Caco-2 (cell line): ENCODE data around the gene ODAD2. TPM values are rescaled to one million over a fixed set of nuclear protein-coding genes. Genes with fewer than 3 reads are reported as not detected.

Experiments
- BruUV-seq: library from RNA; stranded (reverse); fragments of 400-500 nt; replicated peaks from 2 replicates; lab custom pipeline; 2021; lab: Mats Ljungman, UMichigan
- CTCF ChIA-PET: fragments of 300-600 bp; sonication (Branson Sonifier 250); formaldehyde crosslinking; loops from one replicate; lab custom pipeline; 2022; ENCODE audit warnings: antibody characterized with exemption; lab: Charles Lee
- POLR2A ChIA-PET: fragments of 300-600 bp; sonication (Branson Sonifier 250); formaldehyde crosslinking; loops from one replicate; lab custom pipeline; 2022; ENCODE audit warnings: antibody characterized with exemption; lab: Charles Lee
- DNase-seq, 2 experiments: peaks; one replicate each; pipeline versions ENCODE4 v3.0.0 to v3.0.0-alpha.2; 2020 to 2022
- H3K27me3 ChIP-seq: replicated peaks from 2 replicates; pipeline ENCODE4 v1.6.0; 2011; ENCODE audit warnings: low read length; ENCODE audit not compliant: control insufficient read depth, insufficient read depth
- H3K36me3 ChIP-seq: 2 replicates; pipeline ENCODE4 v1.5.1; 2011; ENCODE audit warnings: low read length; ENCODE audit not compliant: control insufficient read depth, insufficient read depth
- H3K4me1 ChIP-seq: fragments of 250-450 bp; sonication (Bioruptor Pico); 2 replicates; pipeline ENCODE4 v1.5.1; 2020; ENCODE audit warnings: mild to moderate bottlenecking
- H3K4me3 ChIP-seq: 2 replicates; pipeline ENCODE4 v1.5.1; 2011; ENCODE audit warnings: low read depth, mild to moderate bottlenecking, control low read depth, low read length
- H3K9me3 ChIP-seq: fragments of 250-450 bp; sonication (Bioruptor Pico); 2 replicates; pipeline ENCODE4 v1.5.1; 2020; ENCODE audit warnings: mild to moderate bottlenecking, moderate library complexity
- H3K27ac Mint-ChIP-seq: one replicate; pipeline ENCODE4 v1.8.0; 2022; ENCODE audit warnings: mixed read lengths; ENCODE audit not compliant: unreplicated experiment
- H3K27me3 Mint-ChIP-seq: one replicate; pipeline ENCODE4 v1.8.0; 2022; ENCODE audit warnings: mixed read lengths; ENCODE audit not compliant: insufficient read depth, unreplicated experiment
- H3K36me3 Mint-ChIP-seq: one replicate; pipeline ENCODE4 v1.8.0; 2022; ENCODE audit warnings: mild to moderate bottlenecking, mixed read lengths; ENCODE audit not compliant: insufficient read depth, unreplicated experiment
- H3K4me1 Mint-ChIP-seq: one replicate; pipeline ENCODE4 v1.8.0; 2022; ENCODE audit warnings: low read depth, mixed read lengths; ENCODE audit not compliant: unreplicated experiment
- H3K4me3 Mint-ChIP-seq: one replicate; pipeline ENCODE4 v1.8.0; 2022; ENCODE audit warnings: mild to moderate bottlenecking, moderate library complexity, mixed read lengths; ENCODE audit not compliant: unreplicated experiment
- H3K9me3 Mint-ChIP-seq: one replicate; pipeline ENCODE4 v1.8.0; 2022; ENCODE audit warnings: mixed read lengths; ENCODE audit not compliant: unreplicated experiment
- intact Hi-C: fragments of 100-400 bp; cut with micrococcal nuclease; formaldehyde crosslinking; loops from one replicate; pipeline ENCODE4 v1.10.0; 2022; ENCODE audit not compliant: unreplicated experiment
- total RNA-seq: library from RNA; stranded (reverse); gene quantifications from 2 replicates; pipeline ENCODE4 v1.2.3, GENCODE V29; 2022
- TF ChIP-seq, protein P1 (sequence below), 2 experiments: fragments of 200-600 bp in 1 of 2; IDR thresholded peaks; 1 replicate in 1 of 2; 2 replicates in 1 of 2; pipeline versions ENCODE4 v1.5.1 to v1.8.0; 2011 to 2022; ENCODE audit warnings: antibody characterized with exemption in 1 of 2, control low read depth in 1 of 2, inconsistent platforms in 1 of 2, low read depth in 1 of 2, low read length in 1 of 2, mild to moderate bottlenecking in 1 of 2, moderate library complexity in 1 of 2; ENCODE audit not compliant: insufficient read depth in 1 of 2, severe bottlenecking in 1 of 2, unreplicated experiment in 1 of 2

The ODAD2 gene
- total RNA-seq, 1 experiment from 2014 or later, result not detected

DNA sequence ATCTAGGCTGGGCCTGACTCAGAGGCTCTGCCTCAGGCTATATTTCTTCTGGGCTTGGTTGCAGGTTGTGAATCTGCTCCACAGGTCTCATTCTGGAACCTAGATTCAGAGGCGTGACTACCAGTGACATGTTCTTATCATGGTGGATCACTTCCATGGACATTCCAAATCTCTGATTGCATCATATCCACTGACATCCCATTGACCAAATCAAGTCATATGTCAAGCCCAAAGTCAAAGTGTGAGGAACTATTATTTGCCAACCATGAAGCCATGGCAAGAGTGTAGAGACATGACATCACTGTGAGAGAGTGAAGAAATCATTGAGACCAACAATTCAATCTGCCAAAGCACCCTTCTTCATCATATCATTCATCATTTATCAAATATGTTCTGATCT is 11.9 kb upstream of the ODAD2 start:
- ChIA-PET CTCF (no interaction called here), POLR2A (no interaction called here)
- BruUV-seq, result no TSS peak
- Mint-ChIP-seq H3K27me3 (peaks cover 28% of the 10 kb centered on the region), H3K9me3 (no peaks in the 10 kb centered on the region), H3K4me3 (no peak overlapping the region), H3K27ac (no peak overlapping the region), H3K36me3 (no peaks in the 10 kb centered on the region), H3K4me1 (no peaks in the 10 kb centered on the region)
- Histone ChIP-seq H3K4me3 (no peak overlapping the region), H3K4me1 (no peaks in the 10 kb centered on the region), H3K36me3 (no peaks in the 10 kb centered on the region), H3K9me3 (no peaks in the 10 kb centered on the region), H3K27me3 (no peaks in the 10 kb centered on the region)
- TF ChIP-seq, protein P1, sequence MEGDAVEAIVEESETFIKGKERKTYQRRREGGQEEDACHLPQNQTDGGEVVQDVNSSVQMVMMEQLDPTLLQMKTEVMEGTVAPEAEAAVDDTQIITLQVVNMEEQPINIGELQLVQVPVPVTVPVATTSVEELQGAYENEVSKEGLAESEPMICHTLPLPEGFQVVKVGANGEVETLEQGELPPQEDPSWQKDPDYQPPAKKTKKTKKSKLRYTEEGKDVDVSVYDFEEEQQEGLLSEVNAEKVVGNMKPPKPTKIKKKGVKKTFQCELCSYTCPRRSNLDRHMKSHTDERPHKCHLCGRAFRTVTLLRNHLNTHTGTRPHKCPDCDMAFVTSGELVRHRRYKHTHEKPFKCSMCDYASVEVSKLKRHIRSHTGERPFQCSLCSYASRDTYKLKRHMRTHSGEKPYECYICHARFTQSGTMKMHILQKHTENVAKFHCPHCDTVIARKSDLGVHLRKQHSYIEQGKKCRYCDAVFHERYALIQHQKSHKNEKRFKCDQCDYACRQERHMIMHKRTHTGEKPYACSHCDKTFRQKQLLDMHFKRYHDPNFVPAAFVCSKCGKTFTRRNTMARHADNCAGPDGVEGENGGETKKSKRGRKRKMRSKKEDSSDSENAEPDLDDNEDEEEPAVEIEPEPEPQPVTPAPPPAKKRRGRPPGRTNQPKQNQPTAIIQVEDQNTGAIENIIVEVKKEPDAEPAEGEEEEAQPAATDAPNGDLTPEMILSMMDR (IDR thresholded peaks at IDR 0.05; ENCODE audit: insufficient read depth in 1 of 2, low read depth in 1 of 2, low read length in 1 of 2, severe bottlenecking in 1 of 2, unreplicated experiment in 1 of 2), result no peak
- no peak for DNase-seq
- intact Hi-C loops, result no loop called here

DNA sequence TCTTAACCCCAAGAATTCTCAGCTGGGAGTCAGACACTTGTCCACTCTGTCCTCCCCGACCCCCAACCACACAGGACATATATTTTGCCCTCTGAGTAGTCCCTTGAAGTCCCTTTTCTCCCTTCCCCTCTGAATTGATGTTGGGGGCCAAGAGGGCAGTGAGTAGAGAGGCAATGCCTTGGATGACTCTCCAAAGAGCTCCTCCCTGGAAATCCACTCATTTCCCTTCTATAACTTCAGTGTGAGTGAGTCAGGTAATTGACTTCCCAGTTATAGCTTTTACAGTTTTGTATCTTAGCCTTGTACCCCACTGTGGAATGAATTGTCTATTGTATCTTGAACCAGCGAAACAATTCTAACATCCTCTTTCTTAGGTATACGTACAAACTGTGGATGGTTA is 9.2 kb upstream of the ODAD2 start:
- Histone ChIP-seq H3K9me3 (no peaks in the 10 kb centered on the region), H3K27me3 (no peaks in the 10 kb centered on the region), H3K4me1 (no peaks in the 10 kb centered on the region), H3K36me3 (no peaks in the 10 kb centered on the region), H3K4me3 (no peak overlapping the region)
- Mint-ChIP-seq H3K36me3 (no peaks in the 10 kb centered on the region), H3K27me3 (peaks cover 27% of the 10 kb centered on the region), H3K4me1 (no peaks in the 10 kb centered on the region), H3K27ac (no peak overlapping the region), H3K4me3 (no peak overlapping the region), H3K9me3 (no peaks in the 10 kb centered on the region)
- ChIA-PET POLR2A (no interaction called here), CTCF (no interaction called here)
- no peak for DNase-seq
- no TSS peak for BruUV-seq
- intact Hi-C loops, result no loop called here
- TF ChIP-seq, protein P1 (IDR thresholded peaks at IDR 0.05; ENCODE audit: insufficient read depth in 1 of 2, low read depth in 1 of 2, low read length in 1 of 2, severe bottlenecking in 1 of 2, unreplicated experiment in 1 of 2), result no peak

DNA sequence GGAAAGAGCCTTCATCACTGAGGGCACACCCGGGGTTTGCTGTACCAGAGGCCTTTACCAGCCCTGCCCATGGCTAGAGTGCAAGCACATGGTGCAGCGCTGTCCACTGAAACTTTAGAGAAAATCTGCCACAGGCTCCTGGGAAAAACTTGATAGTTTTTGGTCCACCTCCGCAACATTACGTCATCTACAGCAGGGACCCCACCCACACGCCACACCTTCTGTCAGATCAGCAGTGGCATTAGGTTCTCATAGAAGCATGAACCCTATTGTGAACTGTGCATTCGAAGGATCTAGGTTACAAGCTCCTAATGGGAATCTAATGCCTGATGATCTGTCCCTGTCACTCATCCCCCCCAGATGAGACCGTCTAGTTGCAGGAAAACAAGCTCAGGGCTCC is 2.5 kb upstream of the ODAD2 start:
- CTCF ChIA-PET, result interaction anchor here (0.5 kb wide), 1 partner anchor 182 kb away, joined by 5 read pairs; no protein-coding TSS in a partner anchor
- Mint-ChIP-seq H3K4me1 (peaks cover 9% of the 10 kb centered on the region), H3K9me3 (peaks cover 9% of the 10 kb centered on the region), H3K4me3 (no peak overlapping the region), H3K36me3 (peaks cover 8% of the 10 kb centered on the region), H3K27ac (no peak overlapping the region), H3K27me3 (peaks cover 28% of the 10 kb centered on the region)
- no peaks in the 10 kb centered on the region for H3K36me3 ChIP-seq
- POLR2A ChIA-PET, result no interaction called here
- H3K4me3 ChIP-seq, result no peak overlapping the region
- no peaks in the 10 kb centered on the region for H3K4me1 ChIP-seq
- BruUV-seq, result no TSS peak
- intact Hi-C loops, result no loop called here
- TF ChIP-seq, protein P1 (IDR thresholded peaks at IDR 0.05; ENCODE audit: insufficient read depth in 1 of 2, low read depth in 1 of 2, low read length in 1 of 2, severe bottlenecking in 1 of 2, unreplicated experiment in 1 of 2), result no peak
- no peaks in the 10 kb centered on the region for H3K27me3 ChIP-seq
- DNase-seq, result no peak
- no peaks in the 10 kb centered on the region for H3K9me3 ChIP-seq
